ENCODE measurements around the gene SEPTIN5. TPM values are rescaled to one million over a fixed set of nuclear protein-coding genes. Genes with fewer than 3 reads are reported as not detected.
A peak's percentile ranks its signal among the peaks of the same experiment; 100 is the strongest.

Gene SEPTIN5
- total RNA-seq, 1 experiment from 2014 or later, result 2.0 TPM

- DNase-seq (ENCODE audit: unreplicated experiment), result no peak
- no peak overlapping the region for H3K27ac Mint-ChIP-seq (ENCODE audit: low read depth, unreplicated experiment)
- H3K36me3 Mint-ChIP-seq (ENCODE audit: insufficient read depth, unreplicated experiment), result no peaks in the 10 kb centered on the region
- H3K4me1 Mint-ChIP-seq (ENCODE audit: insufficient read depth, unreplicated experiment), result peaks cover 3% of the 10 kb centered on the region
- H3K27me3 Mint-ChIP-seq (ENCODE audit: insufficient read depth, unreplicated experiment), result no peaks in the 10 kb centered on the region
- intact Hi-C loops (cut with micrococcal nuclease), result loop anchor here (5.0 to 10.0 kb wide), 3 partner anchors 39 to 422 kb away; partner anchors contain the start of gene CLTCL1
- no peak for TF ChIP-seq CTCF (IDR thresholded peaks at IDR 0.05; ENCODE audit: unreplicated experiment)
- no peak overlapping the region for H3K4me3 Mint-ChIP-seq (ENCODE audit: unreplicated experiment)
- no TSS peak for BruUV-seq (replicated peaks)
- ChIA-PET CTCF (interaction anchor here (1.0 kb wide), 1 partner anchor 37 kb away, joined by 4 read pairs; no protein-coding TSS in a partner anchor), POLR2A (no interaction called here)
- no peaks in the 10 kb centered on the region for H3K9me3 Mint-ChIP-seq (ENCODE audit: unreplicated experiment)
These were observed 2.5 kb downstream of the SEPTIN5 start for GRCh38 chr22:19716829-19717105.

GRCh38 chr22:19717181-19717580 lies 2.9 kb downstream of the SEPTIN5 start:
- no peak for DNase-seq (ENCODE audit: unreplicated experiment)
- H3K27me3 Mint-ChIP-seq (ENCODE audit: insufficient read depth, unreplicated experiment), result no peaks in the 10 kb centered on the region
- H3K9me3 Mint-ChIP-seq (ENCODE audit: unreplicated experiment), result no peaks in the 10 kb centered on the region
- H3K27ac Mint-ChIP-seq (ENCODE audit: low read depth, unreplicated experiment), result no peak overlapping the region
- CTCF ChIA-PET, result interaction anchor here (1.0 kb wide), 1 partner anchor 37 kb away, joined by 4 read pairs; no protein-coding TSS in a partner anchor
- POLR2A ChIA-PET, result no interaction called here
- H3K4me1 Mint-ChIP-seq (ENCODE audit: insufficient read depth, unreplicated experiment), result peaks cover 3% of the 10 kb centered on the region
- intact Hi-C loops (cut with micrococcal nuclease), result loop anchor here (5.0 to 10.0 kb wide), 3 partner anchors 40 to 422 kb away; partner anchors contain the start of gene CLTCL1
- no peaks in the 10 kb centered on the region for H3K36me3 Mint-ChIP-seq (ENCODE audit: insufficient read depth, unreplicated experiment)
- TF ChIP-seq CTCF (IDR thresholded peaks at IDR 0.05; ENCODE audit: unreplicated experiment), result no peak
- no TSS peak for BruUV-seq (replicated peaks)
- H3K4me3 Mint-ChIP-seq (ENCODE audit: unreplicated experiment), result peak overlapping the region; percentile 68

- Mint-ChIP-seq H3K36me3 (ENCODE audit: insufficient read depth, unreplicated experiment) (no peaks in the 10 kb centered on the region), H3K4me3 (ENCODE audit: unreplicated experiment) (peak overlapping the region; percentile 68), H3K27me3 (ENCODE audit: insufficient read depth, unreplicated experiment) (no peaks in the 10 kb centered on the region), H3K9me3 (ENCODE audit: unreplicated experiment) (no peaks in the 10 kb centered on the region), H3K27ac (ENCODE audit: low read depth, unreplicated experiment) (no peak overlapping the region), H3K4me1 (ENCODE audit: insufficient read depth, unreplicated experiment) (peaks cover 3% of the 10 kb centered on the region)
- intact Hi-C loops (cut with micrococcal nuclease), result loop anchor here (1.0 to 10.0 kb wide), 4 partner anchors 41 to 423 kb away; partner anchors contain the start of gene CLTCL1
- CTCF ChIA-PET, result interaction anchor here (0.6 kb wide), 1 partner anchor 234 kb away, joined by 3 read pairs; no protein-coding TSS in a partner anchor
- POLR2A ChIA-PET, result no interaction called here
- peak; percentile 96 for TF ChIP-seq CTCF (IDR thresholded peaks at IDR 0.05; ENCODE audit: unreplicated experiment)
- peak; percentile 64 for DNase-seq (ENCODE audit: unreplicated experiment)
- no TSS peak for BruUV-seq (replicated peaks)
These were observed 3.6 kb downstream of the SEPTIN5 start for GRCh38 chr22:19717691-19718455.

GRCh38 chr22:19718456-19719049 lies 4.2 kb downstream of the SEPTIN5 start:
- Mint-ChIP-seq H3K27ac (ENCODE audit: low read depth, unreplicated experiment) (no peak overlapping the region), H3K36me3 (ENCODE audit: insufficient read depth, unreplicated experiment) (no peaks in the 10 kb centered on the region), H3K4me3 (ENCODE audit: unreplicated experiment) (peak overlapping the region; percentile 68), H3K27me3 (ENCODE audit: insufficient read depth, unreplicated experiment) (no peaks in the 10 kb centered on the region), H3K9me3 (ENCODE audit: unreplicated experiment) (no peaks in the 10 kb centered on the region), H3K4me1 (ENCODE audit: insufficient read depth, unreplicated experiment) (peaks cover 3% of the 10 kb centered on the region)
- CTCF ChIA-PET, result interaction anchor here (0.6 kb wide), 1 partner anchor 233 kb away, joined by 3 read pairs; no protein-coding TSS in a partner anchor
- DNase-seq (ENCODE audit: unreplicated experiment), result no peak
- intact Hi-C loops (cut with micrococcal nuclease), result loop anchor here (1.0 to 10.0 kb wide), 4 partner anchors 41 to 424 kb away; partner anchors contain the start of gene CLTCL1
- no TSS peak for BruUV-seq (replicated peaks)
- TF ChIP-seq CTCF (IDR thresholded peaks at IDR 0.05; ENCODE audit: unreplicated experiment), result no peak
- POLR2A ChIA-PET, result no interaction called here
